HepG2 (cell line): ENCODE results near the gene RLN3. TPM values are rescaled to one million over a fixed set of nuclear protein-coding genes. Genes with fewer than 3 reads are reported as not detected.
A peak's percentile ranks its signal among the peaks of the same experiment; 100 is the strongest.

Experiments
- ATAC-seq: fragments of 200-7000 bp; cut with Tn5 transposase; 3 replicates; pipeline ENCODE4 v1.9.1; 2020; ENCODE audit warnings: mild to moderate bottlenecking, moderate library complexity
- BruUV-seq: library from RNA; stranded (reverse); fragments of 400-500 nt; replicated peaks from 2 replicates; lab custom pipeline; 2021; lab: Mats Ljungman, UMichigan
- CTCF ChIA-PET: fragments of 300-600 bp; formaldehyde crosslinking; extraction: SDS; loops from one replicate; lab custom pipeline; 2021; ENCODE audit warnings: low total read pairs, inconsistent platforms, low intra/inter-chr PET ratio; lab: Yijun Ruan, JAX
- POLR2A ChIA-PET: fragments of 350-600 bp; sonication (Branson Sonifier 250); formaldehyde crosslinking; loops from one replicate; lab custom pipeline; 2020; ENCODE audit warnings: antibody characterized with exemption, inconsistent platforms; lab: Yijun Ruan, JAX
- DNase-seq: peaks from one replicate; pipeline ENCODE4 v3.0.0-alpha.2; 2015; ENCODE audit warnings: low spot score
- FAIRE-seq: peaks from 3 replicates; lab custom pipeline; 2011; peaks lifted over from hg19 to GRCh38; lab: Jason Lieb, UNC
- H2AFZ ChIP-seq: one replicate; pipeline ENCODE4 v1.6.1; 2011; ENCODE audit warnings: low read length, inconsistent platforms
- H3K27ac ChIP-seq: fragments of 300-600 bp; 3 replicates; pipeline ENCODE4 v1.8.0; 2011; ENCODE audit warnings: mixed run types, mild to moderate bottlenecking, mixed read lengths, low read length, inconsistent platforms; ENCODE audit not compliant: insufficient read depth; ENCODE audit errors: extremely low read length
- H3K27me3 ChIP-seq, 2 experiments: fragments of 200-600 bp in 1 of 2; 2 replicates in 1 of 2; 3 replicates in 1 of 2; pipeline versions ENCODE4 v1.6.0 to v1.8.0; 2011; ENCODE audit warnings: low read length in 2 of 2, mild to moderate bottlenecking in 2 of 2, moderate library complexity in 2 of 2, inconsistent platforms in 1 of 2; ENCODE audit not compliant: insufficient read depth in 2 of 2, control insufficient read depth in 1 of 2
- H3K36me3 ChIP-seq, 2 experiments: fragments of 200-600 bp in 1 of 2; replicated peaks in 1 of 2; 2 replicates in 1 of 2; 3 replicates in 1 of 2; pipeline versions ENCODE4 v1.5.1 to v1.8.0; 2011; ENCODE audit warnings: low read length in 2 of 2, inconsistent platforms in 1 of 2; ENCODE audit not compliant: insufficient read depth in 2 of 2, control insufficient read depth in 1 of 2
- H3K4me1 ChIP-seq: 2 replicates; pipeline ENCODE4 v1.5.1; 2012; ENCODE audit warnings: low read length, inconsistent platforms; ENCODE audit not compliant: insufficient read depth
- H3K4me2 ChIP-seq: 2 replicates; pipeline ENCODE4 v1.6.0; 2011; ENCODE audit warnings: low read depth, low read length, inconsistent platforms
- H3K4me3 ChIP-seq, 3 experiments: fragments of 200-600 bp in 1 of 3; sonication (generic), shearing (Covaris generic) in 1 of 3; replicated peaks in 1 of 3; 2 replicates each; pipeline ENCODE4 v1.5.1; 2011 to 2016; ENCODE audit warnings: low read length in 3 of 3, inconsistent platforms in 2 of 3, low read depth in 2 of 3, mild to moderate bottlenecking in 2 of 3, control low read depth in 1 of 3, mixed read lengths in 1 of 3; ENCODE audit not compliant: insufficient read depth in 1 of 3
- H3K79me2 ChIP-seq: one replicate; pipeline ENCODE4 v1.6.1; 2011; ENCODE audit warnings: low read length, inconsistent platforms; ENCODE audit not compliant: insufficient read depth
- H3K9ac ChIP-seq: 2 replicates; pipeline ENCODE4 v1.6.0; 2011; ENCODE audit warnings: mild to moderate bottlenecking, low read depth, low read length, inconsistent platforms; ENCODE audit not compliant: insufficient read depth
- H3K9me3 ChIP-seq: 2 replicates; pipeline ENCODE4 v1.5.1; 2012; ENCODE audit warnings: mild to moderate bottlenecking, low read length
- H4K20me1 ChIP-seq: 2 replicates; pipeline ENCODE4 v1.6.0; 2011; ENCODE audit warnings: inconsistent platforms, mild to moderate bottlenecking, low read length, moderate library complexity; ENCODE audit not compliant: insufficient read depth
- ATM ChIP-seq: fragments of 450-650 bp; IDR thresholded peaks from 2 replicates; pipeline ENCODE4 v1.7.1; 2017; ENCODE audit warnings: mild to moderate bottlenecking, borderline replicate concordance
- BCLAF1 ChIP-seq: fragments of 450-650 bp; IDR thresholded peaks from 2 replicates; pipeline ENCODE4 v1.6.1; 2017; ENCODE audit warnings: mild to moderate bottlenecking
- EP300 ChIP-seq, 3 experiments: sonication (generic) in 1 of 3; formaldehyde crosslinking in 1 of 3; IDR thresholded peaks; 2 replicates each; pipeline versions ENCODE4 v1.5.1 to v1.6.1; 2011 to 2020; ENCODE audit warnings: low read depth in 2 of 3, low read length in 2 of 3, borderline replicate concordance in 1 of 3, improper control_type of control experiment in 1 of 3, mild to moderate bottlenecking in 1 of 3, missing genetic modification reagents in 1 of 3, moderate library complexity in 1 of 3
- GATAD1 ChIP-seq: IDR thresholded peaks from 2 replicates; pipeline ENCODE4 v1.6.1; 2016; ENCODE audit warnings: missing genetic modification reagents, missing compliant biosample characterization
- HOXD1 ChIP-seq: sonication (generic); formaldehyde crosslinking; IDR thresholded peaks from 2 replicates; pipeline ENCODE4 v1.5.0; 2020; ENCODE audit warnings: missing genetic modification reagents
- RARA ChIP-seq: IDR thresholded peaks from 2 replicates; pipeline ENCODE4 v1.6.1; 2016; ENCODE audit warnings: missing genetic modification reagents, missing compliant biosample characterization
- ZBTB14 ChIP-seq: sonication (generic); formaldehyde crosslinking; IDR thresholded peaks from 2 replicates; pipeline ENCODE4 v1.4.0; 2020; ENCODE audit warnings: missing genetic modification reagents
- ZBTB8A ChIP-seq: sonication (generic); formaldehyde crosslinking; IDR thresholded peaks from 2 replicates; pipeline ENCODE4 v1.4.0; 2020; ENCODE audit warnings: mild to moderate bottlenecking, low read depth, missing genetic modification reagents, borderline replicate concordance
- ZEB1 ChIP-seq: IDR thresholded peaks from 2 replicates; pipeline ENCODE4 v1.6.1; 2012; ENCODE audit warnings: mild to moderate bottlenecking, low read depth, inconsistent platforms; ENCODE audit not compliant: insufficient replicate concordance
- ZNF101 ChIP-seq: sonication (generic); formaldehyde crosslinking; IDR thresholded peaks from 2 replicates; pipeline ENCODE4 v1.4.0; 2020; ENCODE audit warnings: mild to moderate bottlenecking, low read depth, missing genetic modification reagents, borderline replicate concordance
- ZNF451 ChIP-seq: sonication (generic); formaldehyde crosslinking; IDR thresholded peaks from 2 replicates; pipeline ENCODE4 v1.5.0; 2020; ENCODE audit warnings: mild to moderate bottlenecking, missing genetic modification reagents
- ZNF747 ChIP-seq: sonication (generic); formaldehyde crosslinking; IDR thresholded peaks from 2 replicates; pipeline ENCODE4 v1.8.1; 2023; ENCODE audit warnings: missing genetic modification reagents, mild to moderate bottlenecking, borderline replicate concordance
- ZNF782 ChIP-seq: sonication (generic); formaldehyde crosslinking; IDR thresholded peaks from 2 replicates; pipeline ENCODE4 v1.4.0; 2020; ENCODE audit warnings: missing genetic modification reagents, mild to moderate bottlenecking, borderline replicate concordance
- WGBS: methylation state at CpG from one replicate; pipeline ENCODE4 v1.1.6; 2017; ENCODE audit warnings: low lambda C conversion rate; 5-methylcytosine and 5-hydroxymethylcytosine counted together
- in situ Hi-C: cut with HindIII; loops from 2 replicates; pipeline ENCODE4 v1.10.0; 2017; ENCODE audit warnings: low pct_unique_long_range_greater_than_20kb; ENCODE audit not compliant: extremely low pct_ligation_motif_present
- intact Hi-C: fragments of 100-400 bp; cut with micrococcal nuclease; formaldehyde crosslinking; loops from one replicate; pipeline ENCODE4 v1.10.0; 2022; ENCODE audit not compliant: unreplicated experiment
- polyA plus RNA-seq, 8 experiments: library from polyadenylated mRNA; depleted of rRNA in 3 of 8; stranded (reverse) in 7 of 8; unstranded in 1 of 8; fragments of >200 nt; fragmentation: Illumina TruSeq in 4 of 8; extraction: Trizol in 4 of 8; gene quantifications; 2 replicates each; pipeline versions ENCODE4 v1.2.1 to v1.2.3, GENCODE V29; 2011 to 2016; ENCODE audit warnings: low read depth in 4 of 8, missing spikeins in 1 of 8, mixed read lengths in 1 of 8; ENCODE audit not compliant: insufficient read depth in 1 of 8
- total RNA-seq, 5 experiments: library from RNA; depleted of rRNA; stranded (reverse); fragments of >200 nt; fragmentation: Illumina TruSeq; extraction: Trizol; gene quantifications; 2 replicates each; pipeline ENCODE4 v1.2.3, GENCODE V29; 2016; ENCODE audit warnings: low read depth in 1 of 5
- TF ChIP-seq, protein P1 (sequence below): IDR thresholded peaks from 2 replicates; pipeline ENCODE4 v1.4.0; 2020; ENCODE audit warnings: mild to moderate bottlenecking, missing genetic modification reagents

Gene RLN3
- total and polyA plus RNA-seq, 2 of the 13 experiments (the other 11 are each of a cell fraction or from before 2014, with no cell fraction given) = not detected

DNA sequence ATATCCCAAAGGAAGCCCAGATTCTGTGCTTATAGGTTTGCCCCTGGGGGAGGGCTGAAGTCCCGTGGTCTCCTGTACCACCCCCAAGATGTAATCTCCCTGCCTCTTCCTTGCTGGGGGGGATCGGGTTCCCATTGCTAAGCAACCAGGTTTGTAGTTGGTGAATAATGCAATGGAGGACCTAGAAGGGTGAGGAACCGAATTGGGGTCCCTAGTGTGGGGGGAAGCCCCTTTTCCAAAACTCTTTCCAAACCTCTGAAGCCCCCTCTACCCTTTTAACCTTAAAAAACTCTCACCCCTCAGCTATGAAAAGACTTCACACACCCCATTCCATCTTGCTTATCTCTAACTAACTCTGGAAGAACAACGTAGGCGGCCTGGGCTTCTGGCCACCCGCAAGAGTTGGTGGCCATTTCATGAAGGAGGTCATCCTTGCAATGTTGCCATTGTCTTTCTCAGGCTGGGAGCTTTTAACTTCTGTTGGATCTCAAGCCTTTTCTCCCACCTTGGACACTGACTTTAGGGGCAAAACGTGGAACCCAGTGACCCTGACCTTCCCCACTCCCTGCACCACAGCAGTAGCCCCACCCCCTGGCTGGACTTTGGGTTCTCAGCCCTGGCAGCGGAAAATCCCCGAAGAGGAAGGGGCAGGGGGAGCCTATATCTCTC, 33.3 kb downstream of the RLN3 start:
- no peaks in the 10 kb centered on the region for H3K36me3 ChIP-seq
- peak overlapping the region; percentile 86 for H3K4me2 ChIP-seq
- H3K27me3 ChIP-seq = no peaks in the 10 kb centered on the region
- peaks cover 41% of the 10 kb centered on the region for H3K4me1 ChIP-seq
- no peaks in the 10 kb centered on the region for H4K20me1 ChIP-seq
- no peaks in the 10 kb centered on the region for H3K9me3 ChIP-seq
- no peaks in the 10 kb centered on the region for H3K79me2 ChIP-seq
- TSS peak; percentile 94 for BruUV-seq
- H3K27ac ChIP-seq = peak overlapping the region; percentile 81
- H3K9ac ChIP-seq = peak overlapping the region; percentile 65
- WGBS = 5% methylated on average over 9 of the region's 9 CpGs
- ChIA-PET CTCF (interaction anchor here (0.6 kb wide), 1 partner anchor 12 kb away, joined by 3 read pairs; no protein-coding TSS in a partner anchor), POLR2A (interaction anchor here (1.1 to 5.7 kb wide), 2 partner anchors 11 to 177 kb away, joined by 3 to 62 read pairs; partner anchors contain the start of gene MISP3)
- H2AFZ ChIP-seq = no peak overlapping the region
- peak; percentile 54 for ATAC-seq
- DNase-seq = peak; percentile 57
- peak; percentile 84 for FAIRE-seq
- in situ Hi-C loops (loop anchor here (25.0 kb wide), 1 partner anchor 299 kb away; the partner anchor contains the start of genes C19orf53 and MRI1), intact Hi-C loops (no loop called here)
- H3K4me3 ChIP-seq = peak overlapping the region; percentile 52 to 73 (median 58)
- TF ChIP-seq, protein P1, sequence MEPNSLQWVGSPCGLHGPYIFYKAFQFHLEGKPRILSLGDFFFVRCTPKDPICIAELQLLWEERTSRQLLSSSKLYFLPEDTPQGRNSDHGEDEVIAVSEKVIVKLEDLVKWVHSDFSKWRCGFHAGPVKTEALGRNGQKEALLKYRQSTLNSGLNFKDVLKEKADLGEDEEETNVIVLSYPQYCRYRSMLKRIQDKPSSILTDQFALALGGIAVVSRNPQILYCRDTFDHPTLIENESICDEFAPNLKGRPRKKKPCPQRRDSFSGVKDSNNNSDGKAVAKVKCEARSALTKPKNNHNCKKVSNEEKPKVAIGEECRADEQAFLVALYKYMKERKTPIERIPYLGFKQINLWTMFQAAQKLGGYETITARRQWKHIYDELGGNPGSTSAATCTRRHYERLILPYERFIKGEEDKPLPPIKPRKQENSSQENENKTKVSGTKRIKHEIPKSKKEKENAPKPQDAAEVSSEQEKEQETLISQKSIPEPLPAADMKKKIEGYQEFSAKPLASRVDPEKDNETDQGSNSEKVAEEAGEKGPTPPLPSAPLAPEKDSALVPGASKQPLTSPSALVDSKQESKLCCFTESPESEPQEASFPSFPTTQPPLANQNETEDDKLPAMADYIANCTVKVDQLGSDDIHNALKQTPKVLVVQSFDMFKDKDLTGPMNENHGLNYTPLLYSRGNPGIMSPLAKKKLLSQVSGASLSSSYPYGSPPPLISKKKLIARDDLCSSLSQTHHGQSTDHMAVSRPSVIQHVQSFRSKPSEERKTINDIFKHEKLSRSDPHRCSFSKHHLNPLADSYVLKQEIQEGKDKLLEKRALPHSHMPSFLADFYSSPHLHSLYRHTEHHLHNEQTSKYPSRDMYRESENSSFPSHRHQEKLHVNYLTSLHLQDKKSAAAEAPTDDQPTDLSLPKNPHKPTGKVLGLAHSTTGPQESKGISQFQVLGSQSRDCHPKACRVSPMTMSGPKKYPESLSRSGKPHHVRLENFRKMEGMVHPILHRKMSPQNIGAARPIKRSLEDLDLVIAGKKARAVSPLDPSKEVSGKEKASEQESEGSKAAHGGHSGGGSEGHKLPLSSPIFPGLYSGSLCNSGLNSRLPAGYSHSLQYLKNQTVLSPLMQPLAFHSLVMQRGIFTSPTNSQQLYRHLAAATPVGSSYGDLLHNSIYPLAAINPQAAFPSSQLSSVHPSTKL (CRISPR knock-in tag) = peak; percentile 43; the same call in 1 of the 2 replicates
- TF ChIP-seq ZNF101 (CRISPR knock-in tag) (no peak), EP300 (IDR thresholded peaks at IDR 0.05; ENCODE audit: low read depth in 2 of 2, low read length in 2 of 2) (peak in 1 of 2 experiments; percentile 75; a peak in 2 of 4 replicates), EP300 (CRISPR knock-in tag; IDR thresholded peaks at IDR 0.05; ENCODE audit: borderline replicate concordance) (no peak; the same call in 1 of the 2 replicates), ZNF782 (CRISPR knock-in tag) (no peak), ZEB1 (peak; percentile 25), ZNF747 (CRISPR knock-in tag) (0 out of 2 replicates have a peak, but pooled peaks have one; percentile 27), ZBTB8A (CRISPR knock-in tag) (no peak), ATM (no peak), ZBTB14 (CRISPR knock-in tag) (no peak), ZNF451 (CRISPR knock-in tag) (no peak), BCLAF1 (no peak), HOXD1 (no peak), RARA (CRISPR knock-in tag) (peak; percentile 71), GATAD1 (CRISPR knock-in tag) (peak; percentile 26; the same call in 1 of the 2 replicates)
